ENCODE results near the gene CDH10.

Gene CDH10

DNA sequence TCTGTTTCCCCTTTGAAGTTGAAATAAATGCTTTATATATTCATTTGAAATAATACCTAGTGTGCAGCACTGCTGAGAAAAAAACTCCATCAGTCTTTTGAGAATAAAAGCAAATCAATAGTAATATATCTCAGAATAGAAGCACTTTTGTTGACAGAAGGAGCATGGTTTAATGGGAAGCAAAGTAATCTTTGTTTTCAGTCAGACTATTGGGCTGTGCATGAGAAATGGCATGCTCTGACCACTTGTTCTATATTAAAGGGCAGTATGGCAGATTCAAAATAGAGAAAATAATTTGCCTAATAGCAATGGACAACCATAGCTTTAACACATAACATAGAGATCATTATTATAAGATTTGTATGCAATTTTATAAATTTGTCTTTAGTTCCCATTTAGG, 12.4 kb downstream of the CDH10 start:
- no peak overlapping the region for H3K9ac ChIP-seq (ENCODE audit: low read length)
- no peaks in the 10 kb centered on the region for H3K79me2 ChIP-seq (ENCODE audit: low read length)
- H3K4me1 ChIP-seq (ENCODE audit: low read length), result no peaks in the 10 kb centered on the region
- TF ChIP-seq, protein P1, sequence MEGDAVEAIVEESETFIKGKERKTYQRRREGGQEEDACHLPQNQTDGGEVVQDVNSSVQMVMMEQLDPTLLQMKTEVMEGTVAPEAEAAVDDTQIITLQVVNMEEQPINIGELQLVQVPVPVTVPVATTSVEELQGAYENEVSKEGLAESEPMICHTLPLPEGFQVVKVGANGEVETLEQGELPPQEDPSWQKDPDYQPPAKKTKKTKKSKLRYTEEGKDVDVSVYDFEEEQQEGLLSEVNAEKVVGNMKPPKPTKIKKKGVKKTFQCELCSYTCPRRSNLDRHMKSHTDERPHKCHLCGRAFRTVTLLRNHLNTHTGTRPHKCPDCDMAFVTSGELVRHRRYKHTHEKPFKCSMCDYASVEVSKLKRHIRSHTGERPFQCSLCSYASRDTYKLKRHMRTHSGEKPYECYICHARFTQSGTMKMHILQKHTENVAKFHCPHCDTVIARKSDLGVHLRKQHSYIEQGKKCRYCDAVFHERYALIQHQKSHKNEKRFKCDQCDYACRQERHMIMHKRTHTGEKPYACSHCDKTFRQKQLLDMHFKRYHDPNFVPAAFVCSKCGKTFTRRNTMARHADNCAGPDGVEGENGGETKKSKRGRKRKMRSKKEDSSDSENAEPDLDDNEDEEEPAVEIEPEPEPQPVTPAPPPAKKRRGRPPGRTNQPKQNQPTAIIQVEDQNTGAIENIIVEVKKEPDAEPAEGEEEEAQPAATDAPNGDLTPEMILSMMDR (IDR thresholded peaks at IDR 0.05; ENCODE audit: low read length), result no peak
- TF ChIP-seq EZH2 (optimal IDR thresholded peaks at IDR 0.05; ENCODE audit: low read depth, low read length) (no peak), EZH2phosphoT487 (IDR thresholded peaks at IDR 0.05; ENCODE audit: low read length) (no peak)
- H3K27ac ChIP-seq (ENCODE audit: low read length), result no peak overlapping the region
- DNase-seq, result no peak
- H3K36me3 ChIP-seq (replicated peaks; ENCODE audit: insufficient read depth, low read length), result no peaks in the 10 kb centered on the region
- H3K9me3 ChIP-seq (replicated peaks; ENCODE audit: insufficient read depth, low read length), result no peaks in the 10 kb centered on the region
- H4K20me1 ChIP-seq (ENCODE audit: insufficient read depth, low read length), result no peaks in the 10 kb centered on the region
- no peak overlapping the region for H2AFZ ChIP-seq (ENCODE audit: low read length)
- H3K9me2 ChIP-seq (replicated peaks; ENCODE audit: insufficient read depth, low read length), result no peaks in the 10 kb centered on the region
- H3K27me3 ChIP-seq (replicated peaks; ENCODE audit: insufficient read depth, low read length), result no peaks in the 10 kb centered on the region
- H3K4me3 ChIP-seq (ENCODE audit: low read length), result no peak overlapping the region
- H3F3A ChIP-seq (ENCODE audit: insufficient read depth, low read length), result no peaks in the 10 kb centered on the region
- no peak overlapping the region for H3K4me2 ChIP-seq (ENCODE audit: low read depth, low read length)

DNA sequence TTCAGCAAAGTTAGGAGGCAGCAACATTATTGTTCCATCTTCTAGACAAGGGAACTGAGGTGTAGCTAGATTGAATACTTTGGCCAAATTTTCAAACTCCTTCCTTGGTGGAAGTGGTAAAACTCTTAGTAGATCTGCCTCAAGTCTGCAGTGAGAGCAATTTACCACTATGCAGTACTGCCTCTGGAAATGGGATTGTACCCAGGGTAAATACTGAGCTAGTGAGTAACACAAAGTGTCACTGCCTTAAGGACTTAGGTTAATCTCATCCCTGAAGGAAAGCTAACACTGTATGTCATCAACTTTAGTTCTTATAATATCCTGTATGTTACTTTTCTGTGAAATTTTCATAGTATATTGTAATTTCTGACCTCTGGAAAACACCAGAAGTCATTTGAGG, 13.9 kb downstream of the CDH10 start:
- Histone ChIP-seq H3K4me3 (ENCODE audit: low read length) (no peak overlapping the region), H3K9ac (ENCODE audit: low read length) (no peak overlapping the region), H3K27ac (ENCODE audit: low read length) (no peak overlapping the region), H3K9me2 (replicated peaks; ENCODE audit: insufficient read depth, low read length) (no peaks in the 10 kb centered on the region), H3K27me3 (replicated peaks; ENCODE audit: insufficient read depth, low read length) (no peaks in the 10 kb centered on the region), H3K79me2 (ENCODE audit: low read length) (no peaks in the 10 kb centered on the region), H4K20me1 (ENCODE audit: insufficient read depth, low read length) (no peaks in the 10 kb centered on the region), H3K36me3 (replicated peaks; ENCODE audit: insufficient read depth, low read length) (no peaks in the 10 kb centered on the region), H3K9me3 (replicated peaks; ENCODE audit: insufficient read depth, low read length) (no peaks in the 10 kb centered on the region), H2AFZ (ENCODE audit: low read length) (no peak overlapping the region), H3K4me2 (ENCODE audit: low read depth, low read length) (no peak overlapping the region), H3K4me1 (ENCODE audit: low read length) (no peaks in the 10 kb centered on the region), H3F3A (ENCODE audit: insufficient read depth, low read length) (no peaks in the 10 kb centered on the region)
- DNase-seq, result no peak
- no peak for TF ChIP-seq EZH2phosphoT487 (IDR thresholded peaks at IDR 0.05; ENCODE audit: low read length)
- no peak for TF ChIP-seq EZH2 (optimal IDR thresholded peaks at IDR 0.05; ENCODE audit: low read depth, low read length)
- TF ChIP-seq, protein P1 (IDR thresholded peaks at IDR 0.05; ENCODE audit: low read length), result no peak

DNA sequence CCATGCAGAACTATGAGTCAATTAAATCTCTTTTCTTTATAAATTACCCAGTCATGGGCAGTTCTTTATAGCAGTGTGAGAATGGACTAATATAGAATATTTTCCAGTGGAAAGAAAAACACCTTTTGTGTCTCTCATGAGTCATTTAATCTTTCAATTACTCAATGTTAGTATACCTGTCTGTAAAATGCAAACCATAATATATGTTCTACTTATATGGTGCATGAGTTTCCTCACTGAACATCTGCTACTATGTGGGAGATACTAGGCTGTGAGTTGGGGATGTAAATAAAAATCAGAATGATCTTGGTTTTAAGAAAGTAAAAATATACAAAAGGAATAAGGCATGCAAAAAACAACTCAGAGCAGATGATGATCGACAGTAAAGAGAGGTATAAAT, 15.0 kb downstream of the CDH10 start:
- no peak overlapping the region for H2AFZ ChIP-seq (ENCODE audit: low read length)
- H3K79me2 ChIP-seq (ENCODE audit: low read length), result no peaks in the 10 kb centered on the region
- no peak overlapping the region for H3K27ac ChIP-seq (ENCODE audit: low read length)
- H3K4me3 ChIP-seq (ENCODE audit: low read length), result no peak overlapping the region
- H3K9ac ChIP-seq (ENCODE audit: low read length), result no peak overlapping the region
- no peaks in the 10 kb centered on the region for H3F3A ChIP-seq (ENCODE audit: insufficient read depth, low read length)
- H3K27me3 ChIP-seq (replicated peaks; ENCODE audit: insufficient read depth, low read length), result no peaks in the 10 kb centered on the region
- H3K9me3 ChIP-seq (replicated peaks; ENCODE audit: insufficient read depth, low read length), result no peaks in the 10 kb centered on the region
- TF ChIP-seq EZH2phosphoT487 (IDR thresholded peaks at IDR 0.05; ENCODE audit: low read length) (no peak), EZH2 (optimal IDR thresholded peaks at IDR 0.05; ENCODE audit: low read depth, low read length) (no peak)
- TF ChIP-seq, protein P1 (IDR thresholded peaks at IDR 0.05; ENCODE audit: low read length), result no peak
- DNase-seq, result no peak
- no peaks in the 10 kb centered on the region for H3K9me2 ChIP-seq (replicated peaks; ENCODE audit: insufficient read depth, low read length)
- no peaks in the 10 kb centered on the region for H3K36me3 ChIP-seq (replicated peaks; ENCODE audit: insufficient read depth, low read length)
- H4K20me1 ChIP-seq (ENCODE audit: insufficient read depth, low read length), result no peaks in the 10 kb centered on the region
- H3K4me2 ChIP-seq (ENCODE audit: low read depth, low read length), result no peak overlapping the region
- no peaks in the 10 kb centered on the region for H3K4me1 ChIP-seq (ENCODE audit: low read length)

All from MM.1S (cell line).